ENCODE measurements around the gene LYSMD4.
A peak's percentile ranks its signal among the peaks of the same experiment; 100 is the strongest.
"Not testable (repeated sequence)": the region's sequence is repeated elsewhere in the genome, so short reads cannot be mapped to it uniquely, and the experiment has no call there.

The LYSMD4 gene

DNA sequence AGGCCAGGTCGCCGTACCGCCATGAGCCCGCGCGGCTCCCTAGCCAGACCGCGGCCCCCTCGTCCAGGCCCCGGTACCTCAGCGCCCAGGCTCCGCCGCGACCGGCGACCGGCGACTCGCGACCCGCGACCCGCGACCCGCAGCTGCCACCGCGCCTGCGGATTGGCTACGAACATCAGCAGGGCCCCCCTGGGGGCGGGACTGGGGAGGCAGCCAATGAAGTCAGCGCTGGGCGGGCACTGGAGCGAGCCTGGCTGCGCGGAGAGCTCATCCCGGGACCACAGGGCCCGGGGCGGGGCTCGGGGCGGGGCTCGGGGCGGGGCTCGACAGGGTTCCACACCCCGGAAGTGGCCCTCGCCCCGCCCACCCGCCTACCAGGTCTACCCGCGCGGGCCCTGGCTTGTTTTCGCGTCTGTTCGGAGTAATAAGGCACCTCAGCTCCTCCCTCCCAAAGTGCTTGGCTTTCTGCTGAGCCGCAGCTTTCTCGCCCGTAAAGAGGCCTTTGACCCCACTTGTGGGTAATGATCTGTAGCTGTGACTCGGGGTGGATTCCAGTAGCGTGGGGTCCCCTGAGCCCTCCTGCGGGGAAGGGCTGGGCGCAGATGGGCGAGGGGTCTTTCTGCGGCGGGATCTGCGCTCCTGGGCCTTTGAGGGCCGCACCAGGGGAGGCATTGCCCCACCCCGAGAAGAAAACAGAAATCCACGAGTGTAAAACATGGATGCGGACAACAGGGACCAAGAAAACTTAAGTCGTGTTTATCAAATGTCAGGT is at the start of gene LYSMD4:
TSS of gene LYSMD4 (minus strand) at position 170 of the 772 bp plus-strand sequence. CDS start 1,438 bp downstream, outside the sequence.
- intact Hi-C loops (cut with DNase I): loop anchor here (1.0 to 10.0 kb wide), 4 partner anchors 169 to 629 kb away; partner anchors contain the start of genes LRRC28, MEF2A and SYNM
- DNase-seq: peak; percentile 96 to 100 (median 98)

DNA sequence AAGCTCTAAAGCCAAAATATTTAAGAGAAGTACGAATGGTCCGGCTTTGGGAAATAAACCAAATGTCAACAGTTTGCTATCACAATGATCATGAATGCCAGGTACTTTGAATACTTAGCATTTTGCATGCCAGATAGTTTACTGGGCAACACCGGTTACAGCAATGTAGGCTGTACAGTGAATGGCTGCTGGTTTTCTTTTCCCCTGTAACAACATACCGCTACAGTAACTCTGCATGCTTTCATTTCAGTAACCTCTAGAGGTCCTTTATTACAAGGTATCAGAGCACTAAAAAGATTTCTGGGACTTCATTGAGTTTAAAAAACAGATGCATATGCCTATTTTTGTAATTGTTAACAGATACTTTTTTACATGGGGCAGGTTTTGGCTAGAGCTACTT is 48.8 kb upstream of the LYSMD4 start:
- DNase-seq; intact Hi-C loops (cut with DNase I): not testable (repeated sequence)

DNA sequence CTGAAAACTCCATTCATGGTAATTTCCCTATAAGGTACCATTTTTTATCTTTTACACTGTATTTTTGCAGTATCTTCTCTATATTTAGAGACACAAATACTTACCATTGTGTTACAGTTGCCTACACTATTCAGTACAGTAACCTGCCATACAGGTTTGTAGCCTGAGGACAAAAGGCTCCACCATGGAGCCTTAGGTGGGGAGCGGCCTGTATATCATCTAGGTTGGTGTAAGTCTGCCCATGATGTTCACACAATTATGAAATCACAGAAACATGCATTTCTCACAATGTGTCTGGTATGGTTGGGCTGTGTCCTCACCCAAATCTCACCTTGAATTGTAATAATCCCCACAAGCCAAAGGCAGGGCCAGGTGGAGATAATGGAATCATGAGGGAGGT is 43.9 kb upstream of the LYSMD4 start:
- intact Hi-C loops (cut with DNase I): no loop called here

DNA sequence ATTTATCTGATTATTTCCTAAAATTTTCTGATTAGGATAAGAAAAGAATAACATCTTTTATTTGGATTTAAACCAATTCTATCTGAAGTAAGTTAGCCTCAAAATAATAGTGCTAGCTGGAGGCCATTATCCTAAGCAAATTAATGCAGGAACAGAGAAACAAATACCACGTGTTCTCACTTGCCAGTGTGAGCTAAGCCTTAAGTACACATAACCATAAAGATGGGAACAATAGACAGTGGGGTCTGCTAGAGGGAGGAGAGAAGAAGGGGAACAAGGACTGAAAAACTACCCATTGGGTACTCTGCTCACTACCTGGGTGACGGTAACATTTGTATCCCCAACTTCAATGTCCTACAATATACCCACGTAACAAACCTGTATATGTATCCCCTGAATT is 31.3 kb upstream of the LYSMD4 start:
- intact Hi-C loops (cut with DNase I): no loop called here

More for the DNA sequence above, 43.9 kb upstream of the LYSMD4 start:
- DNase-seq: no peak

DNA sequence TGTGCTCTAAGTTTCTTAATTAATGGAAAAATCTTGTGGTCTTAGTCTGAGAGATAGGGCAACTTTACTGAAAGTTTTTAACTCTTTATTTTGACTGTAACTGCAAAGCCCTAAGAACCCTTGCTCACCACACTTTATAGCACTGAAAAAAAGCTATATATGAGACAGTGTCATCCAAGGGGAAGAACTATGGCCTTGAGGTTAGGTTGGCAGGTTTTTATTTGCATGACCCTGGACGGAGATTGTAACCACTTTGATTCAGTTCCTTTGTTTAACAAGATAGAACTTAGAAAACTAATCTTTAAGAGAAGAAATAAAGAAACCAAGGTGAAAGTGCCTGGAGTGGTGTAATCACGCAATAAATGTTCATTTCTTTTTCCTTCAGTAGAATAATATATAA is 30.6 kb upstream of the LYSMD4 start:
- intact Hi-C loops (cut with DNase I): no loop called here
- no peak for DNase-seq

More for the DNA sequence above, 31.3 kb upstream of the LYSMD4 start:
- DNase-seq: no peak

DNA sequence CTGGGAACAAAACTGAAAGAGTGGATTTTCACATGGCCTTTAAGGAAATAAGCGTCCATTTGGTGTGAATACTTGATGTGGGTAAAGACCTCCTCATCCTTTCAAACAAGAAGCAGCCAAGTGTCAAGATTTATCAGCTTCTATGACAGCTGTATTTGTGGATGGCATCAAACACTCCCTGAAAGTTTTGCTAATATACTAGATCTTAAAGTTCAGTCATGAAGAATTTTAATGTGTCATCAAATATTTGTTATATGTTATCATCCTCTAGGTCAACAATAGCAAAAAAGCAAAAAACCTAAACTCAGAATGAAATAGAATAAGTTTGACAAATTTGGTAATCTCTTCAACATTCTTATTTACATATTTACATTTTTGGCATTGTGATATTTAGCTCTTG is 29.1 kb upstream of the LYSMD4 start:
- intact Hi-C loops (cut with DNase I): no loop called here
- no peak for DNase-seq

DNA sequence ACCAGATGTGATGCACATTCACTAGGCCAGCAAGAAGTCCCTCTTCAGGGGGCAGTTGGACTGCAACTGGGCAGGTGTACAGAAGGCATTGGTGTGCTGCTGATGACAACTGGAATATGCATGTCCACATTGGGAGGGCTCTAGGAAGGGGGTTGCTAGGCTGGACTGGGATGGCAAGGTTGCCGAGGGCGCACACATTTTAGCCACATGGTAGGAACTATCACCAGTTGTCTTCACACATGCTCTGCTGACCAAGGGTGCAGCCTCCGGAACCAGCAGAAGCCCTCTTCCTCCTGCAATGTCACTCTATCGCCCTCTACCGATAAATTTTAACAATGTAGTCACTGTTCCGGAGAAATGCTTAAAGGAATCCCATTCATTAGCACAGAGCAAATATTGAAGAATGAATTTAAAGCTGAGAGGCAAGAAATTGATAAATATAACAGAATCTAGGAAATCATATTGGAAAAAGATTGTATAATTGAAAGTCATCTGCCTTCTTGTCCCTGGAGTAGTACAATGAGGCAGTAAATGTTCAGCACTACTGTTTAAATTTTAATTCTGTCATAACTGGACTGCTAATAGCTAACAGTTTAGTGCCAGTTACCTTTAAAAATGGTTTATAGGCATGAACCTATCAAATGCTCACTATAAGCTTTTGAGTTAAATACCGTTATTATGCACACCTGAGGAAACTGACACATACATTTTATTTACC is 22.6 kb upstream of the LYSMD4 start:
- peak in 6 of 10 donors; percentile 23 to 90 (median 50) for DNase-seq
- intact Hi-C loops (cut with DNase I): loop anchor here (10.0 kb wide), 1 partner anchor 51 kb away; no protein-coding TSS in a partner anchor

DNA sequence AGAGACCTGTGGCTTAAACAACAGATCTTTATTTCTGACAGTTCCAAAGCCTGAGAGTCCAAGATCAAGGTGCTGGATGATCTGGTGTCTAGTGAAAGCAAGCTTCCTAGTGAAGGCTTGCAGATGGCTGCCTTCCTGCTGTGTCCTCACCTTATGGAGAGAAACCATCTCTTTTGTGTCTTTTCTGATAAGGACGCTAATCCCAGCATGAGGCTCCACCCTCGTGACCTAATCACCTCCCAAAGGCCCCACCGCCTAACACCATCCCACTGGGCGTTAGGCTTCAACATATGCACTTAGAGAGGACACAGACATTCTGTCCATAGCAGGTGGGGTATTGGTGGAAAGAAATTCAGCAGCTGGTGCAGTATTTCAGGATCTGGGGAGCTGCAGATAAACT is 19.8 kb upstream of the LYSMD4 start:
- DNase-seq: no peak
- intact Hi-C loops (cut with DNase I): loop anchor here (10.0 kb wide), 1 partner anchor 48 kb away; no protein-coding TSS in a partner anchor

DNA sequence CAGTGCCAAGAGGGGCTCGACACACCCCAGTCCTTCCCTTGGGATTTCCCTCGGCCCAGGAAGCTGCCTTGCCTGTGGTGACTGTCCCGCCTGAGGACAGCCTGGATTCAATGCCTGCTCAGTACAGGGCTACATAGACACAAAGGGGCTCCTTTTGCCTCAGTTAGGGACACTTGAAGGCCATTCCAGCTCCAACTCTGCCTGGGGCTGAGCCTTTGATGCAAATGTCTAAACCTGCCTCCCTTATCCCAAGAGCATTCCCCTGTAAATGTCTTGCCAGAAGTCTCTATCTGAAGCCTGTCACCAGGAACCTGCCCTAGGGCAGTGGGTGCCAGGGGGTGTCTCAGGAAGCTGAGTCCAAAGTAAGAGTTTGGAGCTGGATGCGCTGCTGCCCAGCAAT is 19.3 kb upstream of the LYSMD4 start:
- intact Hi-C loops (cut with DNase I): loop anchor here (10.0 kb wide), 1 partner anchor 48 kb away; no protein-coding TSS in a partner anchor
- DNase-seq: peak in 1 of 10 donors; percentile 18

DNA sequence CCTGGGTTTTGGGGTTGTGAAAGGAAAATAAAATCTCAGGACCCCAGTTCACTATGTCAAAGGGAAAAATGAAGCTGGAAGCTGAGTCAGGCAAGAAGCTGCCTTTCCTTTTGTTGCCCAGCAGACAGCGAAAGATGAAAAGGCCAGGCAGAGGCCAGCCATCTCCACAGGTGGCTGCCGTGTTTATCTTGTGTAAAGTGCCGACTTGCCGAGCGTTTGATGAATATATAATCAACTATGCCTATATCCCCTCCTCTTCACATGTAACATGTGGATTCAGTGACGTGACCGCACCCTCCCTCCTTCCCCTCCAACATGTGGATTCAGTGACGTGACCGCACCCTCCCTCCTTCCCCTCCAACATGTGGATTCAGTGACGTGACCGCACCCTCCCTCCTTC is 17.1 kb upstream of the LYSMD4 start:
- intact Hi-C loops (cut with DNase I): loop anchor here (10.0 kb wide), 1 partner anchor 46 kb away; no protein-coding TSS in a partner anchor
- peak in 1 of 10 donors; percentile 22 for DNase-seq

DNA sequence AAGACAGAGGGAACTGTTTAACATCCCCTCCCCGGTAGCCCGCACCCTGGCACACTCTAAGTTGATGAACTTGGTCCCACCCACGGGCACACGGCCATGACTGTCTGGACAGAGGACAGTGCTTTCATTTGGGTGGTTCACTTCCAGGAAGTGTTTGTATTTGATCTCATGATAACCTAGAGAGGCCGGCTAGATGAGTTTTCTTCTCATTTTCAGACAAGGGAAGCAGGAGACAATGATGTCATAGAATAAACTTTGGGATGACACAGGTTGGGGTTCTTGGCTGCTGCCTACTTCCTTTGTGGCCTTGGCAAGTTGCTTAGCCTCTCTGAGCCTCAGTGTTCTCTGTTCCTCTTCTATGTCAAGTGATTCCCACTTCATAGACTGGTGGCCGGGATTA is 16.1 kb upstream of the LYSMD4 start:
- no peak for DNase-seq
- intact Hi-C loops (cut with DNase I): no loop called here

DNA sequence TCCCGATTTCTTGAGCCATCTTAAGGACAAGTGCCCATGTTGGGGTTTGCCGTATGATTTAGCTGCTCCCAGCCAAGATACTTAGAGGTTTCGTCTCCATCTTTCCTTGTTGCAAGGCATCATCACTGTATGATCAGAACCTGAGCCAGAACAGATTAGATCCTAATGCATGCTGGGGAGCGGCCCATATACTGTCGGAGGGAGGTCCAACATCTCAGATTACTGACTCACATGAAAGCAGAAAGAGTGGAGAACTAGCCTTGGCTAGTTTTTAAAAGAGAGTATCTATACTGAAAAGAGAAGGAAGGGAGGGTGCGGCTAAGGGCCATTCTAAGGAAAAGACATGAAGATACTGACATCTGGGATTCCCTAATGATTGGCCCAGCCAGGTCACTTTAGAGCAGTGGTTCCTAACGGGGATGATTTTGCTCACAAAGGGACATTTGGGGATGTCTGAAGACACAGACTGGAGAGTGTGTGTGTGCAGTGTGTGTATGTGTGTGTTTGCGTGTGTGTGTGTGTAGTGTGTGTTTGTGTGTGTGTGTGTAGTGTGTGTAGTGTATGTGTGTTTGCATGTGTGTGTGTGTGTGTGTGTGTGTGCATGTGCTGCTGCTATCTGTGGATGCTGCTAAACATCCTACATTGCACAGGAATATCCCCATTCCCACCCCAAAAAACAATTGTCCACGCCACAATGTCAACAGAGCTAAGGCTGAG is 12.3 kb upstream of the LYSMD4 start:
- peak in 1 of 10 donors; percentile 43 for DNase-seq
- intact Hi-C loops (cut with DNase I): no loop called here

DNA sequence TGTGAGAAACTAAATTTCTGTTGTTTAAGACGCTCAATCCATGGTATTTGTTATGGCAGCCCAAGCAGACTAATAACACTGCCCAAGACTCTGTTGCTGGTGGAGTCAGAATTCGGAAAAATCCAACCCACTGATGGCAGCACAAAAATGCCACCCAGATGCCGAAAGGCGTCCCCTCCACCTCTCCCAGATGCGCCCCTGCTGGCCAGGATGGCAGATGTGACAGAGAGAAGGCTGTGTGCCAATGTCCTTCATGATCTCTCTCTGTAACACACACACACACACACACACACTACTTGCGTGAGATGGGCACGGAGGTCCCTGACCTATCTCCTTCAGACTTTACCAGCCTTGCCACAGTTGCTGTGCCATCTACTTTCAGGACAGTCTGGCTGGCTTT is 10.9 kb upstream of the LYSMD4 start:
- peak in 1 of 10 donors; percentile 22 for DNase-seq
- intact Hi-C loops (cut with DNase I): no loop called here

DNA sequence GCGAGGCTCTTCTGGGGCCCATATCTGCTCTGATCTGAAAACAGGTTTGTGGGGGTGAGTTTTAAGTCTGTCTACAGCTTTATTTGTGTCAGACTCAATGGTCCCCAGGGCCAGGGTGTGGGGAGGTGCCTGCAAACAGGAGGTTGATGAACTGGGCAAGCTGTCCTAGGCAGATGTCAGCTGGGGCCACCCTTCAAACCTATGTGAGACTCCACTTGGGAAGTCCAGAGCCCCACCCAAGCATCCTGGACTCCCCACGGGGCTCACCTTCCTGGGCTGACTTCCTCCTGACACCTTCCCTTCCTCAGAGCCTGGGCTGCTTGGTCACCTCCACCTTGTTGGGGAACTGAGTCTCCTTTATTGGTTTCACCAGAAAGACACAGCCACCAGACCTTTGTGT is 8.6 kb upstream of the LYSMD4 start:
- intact Hi-C loops (cut with DNase I): no loop called here
- peak in 1 of 10 donors; percentile 61 for DNase-seq

DNA sequence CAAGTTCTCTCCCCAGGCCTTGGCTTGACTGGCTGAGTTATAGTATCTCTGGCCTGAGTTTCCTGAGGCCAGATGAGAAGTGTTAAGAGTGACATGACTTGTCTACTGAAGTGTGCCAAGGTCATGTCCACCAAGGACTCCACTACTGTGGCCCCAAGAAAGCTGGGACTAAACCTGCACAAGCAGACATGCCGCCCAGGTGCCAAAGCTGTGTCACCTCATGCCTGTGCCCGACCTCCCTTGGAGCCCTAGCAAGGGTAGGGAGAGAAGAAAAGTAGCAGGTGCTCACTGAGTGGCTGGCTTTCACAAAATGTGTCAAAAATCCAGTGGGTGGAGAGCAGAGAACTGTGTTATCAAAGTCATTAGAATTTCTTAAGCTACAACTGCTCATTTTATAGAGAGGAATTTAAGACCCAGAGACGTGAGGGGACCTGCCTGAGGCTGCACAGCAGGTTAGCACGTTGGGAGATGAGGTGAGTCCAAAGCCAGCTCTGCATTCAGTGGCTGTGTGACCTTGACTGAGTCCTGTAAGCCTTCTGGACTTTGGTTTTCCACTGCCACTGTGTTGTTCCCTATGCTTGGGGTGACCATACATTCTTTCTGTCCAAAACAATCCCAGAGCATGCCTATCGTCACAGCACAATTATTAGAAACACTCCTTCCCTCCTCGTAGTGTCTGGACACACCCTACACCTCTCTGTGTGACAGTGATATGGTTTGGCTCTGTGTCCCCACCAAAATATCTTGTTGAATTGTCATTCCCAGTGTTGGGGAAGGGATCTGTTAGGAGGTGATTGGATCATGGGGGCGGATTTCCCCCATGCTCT is 5.0 kb upstream of the LYSMD4 start:
- DNase-seq: no peak
- intact Hi-C loops (cut with DNase I): loop anchor here (10.0 kb wide), 2 partner anchors 173 to 633 kb away; partner anchors contain the start of genes MEF2A and SYNM

DNA sequence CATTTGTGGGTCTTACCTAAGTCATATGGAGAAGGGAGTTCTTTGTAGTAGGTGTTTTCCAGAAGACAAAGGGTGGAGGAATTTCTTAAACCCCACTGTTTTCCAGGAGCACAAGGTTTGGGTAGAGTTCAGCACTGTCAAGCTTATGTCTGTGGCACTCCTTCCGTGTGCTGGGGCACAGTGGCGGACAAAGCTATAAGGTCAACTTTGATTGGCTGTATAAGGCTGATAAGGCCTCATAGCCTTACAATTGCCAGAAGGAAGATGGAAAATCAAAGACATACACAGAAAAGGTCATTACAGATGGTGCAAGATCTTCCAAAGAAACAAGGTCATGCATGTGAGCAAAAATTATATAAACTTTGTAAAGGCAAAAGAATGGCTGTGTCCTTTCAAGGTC is 3.5 kb upstream of the LYSMD4 start:
- intact Hi-C loops (cut with DNase I): loop anchor here (10.0 kb wide), 2 partner anchors 172 to 632 kb away; partner anchors contain the start of genes MEF2A and SYNM
- no peak for DNase-seq

DNA sequence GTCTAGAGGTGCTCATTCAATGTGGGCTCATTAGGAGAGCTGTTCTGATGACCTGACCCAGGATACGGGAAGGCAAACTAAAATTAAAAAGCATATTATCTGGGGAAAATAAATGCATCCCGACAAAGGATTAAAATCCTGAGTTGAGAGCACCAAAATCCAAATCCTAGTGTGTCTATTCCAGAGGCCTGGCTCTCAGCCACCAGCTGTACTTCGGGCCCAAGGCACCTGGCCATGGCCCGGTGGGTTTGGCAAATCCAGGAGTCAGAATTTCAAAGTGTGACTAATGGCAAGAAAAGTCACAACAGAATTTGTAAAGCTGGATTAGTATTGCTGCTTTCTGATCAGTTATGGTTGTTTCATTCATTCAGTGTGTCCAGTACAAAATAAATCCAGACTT is 2.6 kb upstream of the LYSMD4 start:
- no peak for DNase-seq
- intact Hi-C loops (cut with DNase I): loop anchor here (10.0 kb wide), 2 partner anchors 171 to 631 kb away; partner anchors contain the start of genes MEF2A and SYNM

DNA sequence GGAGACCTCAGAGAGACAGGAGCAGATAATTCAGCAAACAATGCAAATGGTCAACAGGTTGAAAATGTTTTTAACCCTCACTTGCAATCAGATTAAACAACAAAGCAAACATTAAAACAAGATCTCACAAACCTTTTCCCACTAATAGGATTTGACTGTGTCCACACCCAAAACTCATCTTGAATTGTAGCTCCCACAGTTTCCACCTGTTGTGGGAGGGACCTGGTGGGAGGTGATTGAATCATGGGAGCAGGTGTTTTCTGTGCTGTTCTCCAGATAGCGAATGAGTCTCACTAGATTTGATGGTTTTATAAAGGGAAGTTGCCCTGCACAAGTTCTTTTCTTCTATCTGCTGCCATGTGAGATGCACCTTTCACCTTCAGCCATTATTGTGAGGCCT is 1.3 kb upstream of the LYSMD4 start:
- DNase-seq: no peak
- intact Hi-C loops (cut with DNase I): loop anchor here (5.0 to 10.0 kb wide), 3 partner anchors 170 to 630 kb away; partner anchors contain the start of genes MEF2A and SYNM

DNA sequence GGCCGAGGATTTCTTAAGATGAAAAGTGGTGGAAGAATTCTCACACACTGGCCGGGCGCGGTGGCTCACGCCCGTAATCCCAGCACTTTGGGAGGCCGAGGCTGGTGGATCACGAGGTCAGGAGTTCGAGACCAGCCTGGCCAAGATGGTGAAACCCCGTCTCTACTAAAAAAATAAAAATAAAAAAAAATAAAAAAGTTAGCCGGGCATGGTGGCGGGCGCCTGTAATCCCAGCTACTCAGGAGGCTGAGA is 729 bp upstream of the LYSMD4 start:
- DNase-seq: not testable (repeated sequence)
- intact Hi-C loops (cut with DNase I): loop anchor here (5.0 to 10.0 kb wide), 3 partner anchors 169 to 629 kb away; partner anchors contain the start of genes MEF2A and SYNM

Data from posterior cingulate gyrus (tissue), 11 donors.